Loucy (cell line): ENCODE data around the gene BCAN.

Experiments
- H2AFZ ChIP-seq: fragments of 200-600 bp; sonication (generic); 2 replicates; pipeline ENCODE4 v1.6.0; 2016; ENCODE audit warnings: antibody characterized with exemption, mild to moderate bottlenecking, low read length, moderate library complexity
- H3F3A ChIP-seq: fragments of 200-600 bp; 2 replicates; pipeline ENCODE4 v1.6.0; 2016; ENCODE audit warnings: antibody characterized with exemption, low read depth, mild to moderate bottlenecking
- H3K27me3 ChIP-seq: fragments of 200-600 bp; sonication (generic); 2 replicates; pipeline ENCODE4 v1.6.1; 2014; ENCODE audit warnings: low read length, mild to moderate bottlenecking; ENCODE audit not compliant: insufficient read depth, poor library complexity, severe bottlenecking
- H3K36me3 ChIP-seq: fragments of 200-600 bp; sonication (generic); 2 replicates; pipeline ENCODE4 v1.6.1; 2016; ENCODE audit warnings: low read length; ENCODE audit not compliant: insufficient read depth
- H3K4me1 ChIP-seq: fragments of 200-600 bp; sonication (generic); 2 replicates; pipeline ENCODE4 v1.5.1; 2014; ENCODE audit warnings: low read length, mild to moderate bottlenecking; ENCODE audit not compliant: insufficient read depth, poor library complexity, severe bottlenecking
- H3K4me2 ChIP-seq: fragments of 200-600 bp; sonication (generic); 2 replicates; pipeline ENCODE4 v1.6.0; 2014; ENCODE audit warnings: antibody characterized with exemption, low read length, low read depth, mild to moderate bottlenecking; ENCODE audit not compliant: poor library complexity, severe bottlenecking
- H3K4me3 ChIP-seq: fragments of 200-600 bp; sonication (generic); 2 replicates; pipeline ENCODE4 v1.5.1; 2014; ENCODE audit warnings: low read length, mild to moderate bottlenecking, mixed read lengths; ENCODE audit not compliant: poor library complexity, severe bottlenecking
- H3K79me2 ChIP-seq: fragments of 200-600 bp; sonication (generic); 2 replicates; pipeline ENCODE4 v1.6.1; 2014; ENCODE audit warnings: low read length; ENCODE audit not compliant: insufficient read depth
- H3K9ac ChIP-seq: fragments of 200-600 bp; sonication (generic); 2 replicates; pipeline ENCODE4 v1.6.0; 2014; ENCODE audit warnings: mild to moderate bottlenecking, low read depth, low read length, moderate library complexity; ENCODE audit not compliant: poor library complexity, severe bottlenecking
- H3K9me2 ChIP-seq: fragments of 200-600 bp; sonication (generic); replicated peaks from 2 replicates; pipeline ENCODE4 v1.6.1; 2016; ENCODE audit warnings: low read depth, low read length, mixed read lengths
- H3K9me3 ChIP-seq: fragments of 200-600 bp; sonication (generic); 2 replicates; pipeline ENCODE4 v1.6.1; 2014; ENCODE audit warnings: mild to moderate bottlenecking, antibody characterized with exemption, low read length, low read depth; ENCODE audit not compliant: insufficient read depth
- H4K20me1 ChIP-seq: fragments of 200-600 bp; sonication (generic); 2 replicates; pipeline ENCODE4 v1.6.0; 2014; ENCODE audit warnings: antibody characterized with exemption, low read length, mild to moderate bottlenecking; ENCODE audit not compliant: insufficient read depth, poor library complexity, severe bottlenecking
- EZH2phosphoT487 ChIP-seq: fragments of 200-600 bp; IDR thresholded peaks from 2 replicates; pipeline ENCODE4 v1.6.1; 2018; ENCODE audit warnings: antibody characterized with exemption, mild to moderate bottlenecking, moderate library complexity, borderline replicate concordance
- TF ChIP-seq, protein P1 (sequence below): fragments of 200-600 bp; sonication (generic); conservative IDR thresholded peaks from 2 replicates; pipeline ENCODE4 v1.5.1; 2014; ENCODE audit warnings: mild to moderate bottlenecking, antibody characterized with exemption, low read length

Gene BCAN

DNA sequence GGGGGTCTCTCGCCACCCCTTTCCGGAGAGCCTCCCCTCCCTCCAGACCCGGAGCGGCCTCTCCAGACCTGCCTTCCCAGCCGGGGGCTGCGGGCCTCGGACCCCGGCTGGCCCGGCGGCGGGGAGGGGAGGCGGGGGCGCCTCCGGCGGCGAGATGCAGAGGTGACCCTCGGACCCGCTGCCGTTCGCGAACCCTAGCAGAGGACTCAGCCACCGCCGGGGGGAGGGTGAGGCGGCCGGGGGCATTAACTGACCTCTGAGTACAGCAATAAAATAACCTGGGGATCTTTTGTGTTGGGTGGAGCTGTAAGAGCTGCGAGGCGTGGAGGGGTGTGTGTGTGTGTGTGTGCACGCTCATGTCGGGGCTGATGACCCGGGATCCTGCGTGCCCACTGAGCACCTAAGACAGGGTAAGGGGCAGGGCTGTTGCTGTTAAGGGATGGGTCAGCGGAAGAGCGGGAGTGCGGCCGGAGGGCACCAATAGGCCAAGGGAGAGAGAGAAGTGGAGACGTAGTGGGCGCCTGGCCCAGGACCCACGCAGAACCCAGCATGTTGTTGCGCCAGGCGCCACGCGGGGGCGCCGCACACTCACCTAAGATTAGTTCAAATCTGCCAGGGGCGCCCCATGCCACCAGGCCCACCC, 16.4 kb upstream of the BCAN start:
- Histone ChIP-seq H3K9me2 (no peaks in the 10 kb centered on the region), H3F3A (no peaks in the 10 kb centered on the region), H3K27me3 (no peaks in the 10 kb centered on the region), H2AFZ (no peak overlapping the region), H3K79me2 (no peaks in the 10 kb centered on the region), H3K9ac (no peak overlapping the region), H3K9me3 (no peaks in the 10 kb centered on the region), H3K4me2 (no peak overlapping the region), H4K20me1 (no peaks in the 10 kb centered on the region), H3K36me3 (no peaks in the 10 kb centered on the region), H3K4me3 (no peak overlapping the region), H3K4me1 (no peaks in the 10 kb centered on the region)
- TF ChIP-seq, protein P1, sequence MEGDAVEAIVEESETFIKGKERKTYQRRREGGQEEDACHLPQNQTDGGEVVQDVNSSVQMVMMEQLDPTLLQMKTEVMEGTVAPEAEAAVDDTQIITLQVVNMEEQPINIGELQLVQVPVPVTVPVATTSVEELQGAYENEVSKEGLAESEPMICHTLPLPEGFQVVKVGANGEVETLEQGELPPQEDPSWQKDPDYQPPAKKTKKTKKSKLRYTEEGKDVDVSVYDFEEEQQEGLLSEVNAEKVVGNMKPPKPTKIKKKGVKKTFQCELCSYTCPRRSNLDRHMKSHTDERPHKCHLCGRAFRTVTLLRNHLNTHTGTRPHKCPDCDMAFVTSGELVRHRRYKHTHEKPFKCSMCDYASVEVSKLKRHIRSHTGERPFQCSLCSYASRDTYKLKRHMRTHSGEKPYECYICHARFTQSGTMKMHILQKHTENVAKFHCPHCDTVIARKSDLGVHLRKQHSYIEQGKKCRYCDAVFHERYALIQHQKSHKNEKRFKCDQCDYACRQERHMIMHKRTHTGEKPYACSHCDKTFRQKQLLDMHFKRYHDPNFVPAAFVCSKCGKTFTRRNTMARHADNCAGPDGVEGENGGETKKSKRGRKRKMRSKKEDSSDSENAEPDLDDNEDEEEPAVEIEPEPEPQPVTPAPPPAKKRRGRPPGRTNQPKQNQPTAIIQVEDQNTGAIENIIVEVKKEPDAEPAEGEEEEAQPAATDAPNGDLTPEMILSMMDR = peak; percentile 85
- no peak for TF ChIP-seq EZH2phosphoT487

DNA sequence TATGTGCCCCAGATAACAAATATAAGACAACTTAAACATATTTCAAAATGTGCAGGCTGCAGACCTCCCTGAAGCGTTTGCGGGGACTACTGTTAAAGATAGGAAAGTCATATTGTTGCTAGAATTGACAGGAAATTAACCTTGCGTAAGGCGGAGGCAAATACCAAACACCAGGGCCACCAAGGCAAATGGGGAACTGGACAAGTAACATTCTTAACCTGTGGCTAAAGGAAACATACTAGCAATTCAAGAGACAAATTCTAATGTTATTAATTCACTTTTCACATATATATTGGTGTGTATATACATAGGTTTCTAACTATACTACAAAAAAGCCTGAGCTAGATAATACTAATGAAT, 15.9 kb upstream of the BCAN start:
- TF ChIP-seq, protein P1 = no peak
- TF ChIP-seq EZH2phosphoT487 = no peak
- H3K4me3 ChIP-seq = no peak overlapping the region
- H3K79me2 ChIP-seq = no peaks in the 10 kb centered on the region
- H3K4me2 ChIP-seq = no peak overlapping the region
- no peaks in the 10 kb centered on the region for H4K20me1 ChIP-seq
- H3K9me3 ChIP-seq = no peaks in the 10 kb centered on the region
- no peak overlapping the region for H3K9ac ChIP-seq
- no peaks in the 10 kb centered on the region for H3K4me1 ChIP-seq
- no peaks in the 10 kb centered on the region for H3K36me3 ChIP-seq
- H2AFZ ChIP-seq = no peak overlapping the region
- H3K9me2 ChIP-seq = no peaks in the 10 kb centered on the region
- no peaks in the 10 kb centered on the region for H3F3A ChIP-seq
- H3K27me3 ChIP-seq = no peaks in the 10 kb centered on the region

DNA sequence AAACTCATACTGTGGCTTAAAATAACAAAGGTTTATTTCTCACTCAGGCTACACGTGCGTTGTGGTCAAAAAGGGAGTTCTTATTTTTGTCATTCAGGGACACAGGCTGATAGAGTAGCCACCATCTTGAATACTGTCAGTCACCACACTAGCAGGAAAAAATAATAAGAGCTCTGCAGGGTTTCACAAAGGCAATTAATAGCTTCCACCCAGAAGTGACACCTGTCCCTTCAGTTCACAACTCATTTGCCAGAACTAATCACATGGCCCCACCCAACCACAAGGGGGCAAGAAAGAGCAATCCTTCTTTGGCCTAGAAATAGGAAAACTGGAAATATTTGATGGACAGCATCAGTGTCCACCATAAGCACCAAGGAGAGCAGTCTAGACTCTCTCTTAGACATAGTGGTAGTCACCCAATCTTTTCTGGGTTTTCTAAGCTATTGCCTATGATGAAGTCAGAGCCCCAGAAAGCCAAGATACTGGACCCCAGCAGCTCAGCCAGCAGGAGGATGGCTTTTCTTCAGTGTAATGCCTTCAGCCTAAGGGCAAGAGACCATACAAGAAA, 14.5 kb upstream of the BCAN start:
- H3K9ac ChIP-seq = no peak overlapping the region
- H3K4me3 ChIP-seq = no peak overlapping the region
- H4K20me1 ChIP-seq = no peaks in the 10 kb centered on the region
- H2AFZ ChIP-seq = no peak overlapping the region
- H3K9me2 ChIP-seq = no peaks in the 10 kb centered on the region
- no peaks in the 10 kb centered on the region for H3K4me1 ChIP-seq
- H3K4me2 ChIP-seq = no peak overlapping the region
- TF ChIP-seq, protein P1 = peak; percentile 87
- TF ChIP-seq EZH2phosphoT487 = no peak
- no peaks in the 10 kb centered on the region for H3K36me3 ChIP-seq
- no peaks in the 10 kb centered on the region for H3K79me2 ChIP-seq
- no peaks in the 10 kb centered on the region for H3F3A ChIP-seq
- H3K27me3 ChIP-seq = no peaks in the 10 kb centered on the region
- no peaks in the 10 kb centered on the region for H3K9me3 ChIP-seq
